ENCODE measurements around the gene PRM1. TPM values are rescaled to one million over a fixed set of nuclear protein-coding genes. Genes with fewer than 3 reads are reported as not detected.

PRM1 gene
- total RNA-seq, 1 donor from 2014 or later, result not detected

DNA sequence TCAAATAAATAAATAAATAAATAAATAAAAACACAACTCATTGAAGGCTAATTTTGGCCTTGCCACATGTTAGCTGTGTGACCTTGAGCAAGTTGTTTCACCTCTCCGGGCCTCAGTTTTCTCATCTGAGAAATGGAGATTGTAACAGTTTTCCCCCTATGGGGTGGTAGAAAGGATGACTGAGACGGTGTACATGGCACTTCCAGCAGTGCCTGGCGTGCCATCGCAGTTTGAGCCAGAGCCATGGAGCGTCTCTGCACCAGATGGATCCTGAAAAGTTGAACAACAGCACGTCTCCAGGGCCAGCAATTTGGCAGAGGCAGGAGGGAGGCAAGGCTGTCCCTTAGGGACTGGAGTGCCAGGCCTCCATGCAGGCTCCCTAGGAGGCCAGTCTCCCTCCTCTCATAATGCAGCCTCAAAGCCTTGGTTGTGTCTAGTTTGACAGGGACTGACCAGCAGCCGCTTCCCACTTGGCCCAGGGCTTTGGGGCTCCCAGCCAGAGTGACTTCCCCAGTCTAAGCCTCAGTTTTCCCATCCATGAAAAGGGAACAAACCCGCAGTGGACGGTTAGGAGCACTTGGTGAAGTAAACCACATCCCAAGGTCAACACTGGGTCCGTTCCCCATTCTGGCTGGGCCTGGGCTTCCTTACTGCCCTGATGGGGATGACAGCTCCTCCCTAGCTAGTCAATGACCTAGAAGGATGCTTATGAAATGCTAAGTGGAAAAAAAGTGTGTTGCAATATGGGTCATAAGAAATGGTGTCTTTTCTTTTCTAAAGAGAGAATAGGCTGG lies 44.5 kb downstream of the PRM1 start:
- DNase-seq (ENCODE audit: low spot score), result no peak

DNA sequence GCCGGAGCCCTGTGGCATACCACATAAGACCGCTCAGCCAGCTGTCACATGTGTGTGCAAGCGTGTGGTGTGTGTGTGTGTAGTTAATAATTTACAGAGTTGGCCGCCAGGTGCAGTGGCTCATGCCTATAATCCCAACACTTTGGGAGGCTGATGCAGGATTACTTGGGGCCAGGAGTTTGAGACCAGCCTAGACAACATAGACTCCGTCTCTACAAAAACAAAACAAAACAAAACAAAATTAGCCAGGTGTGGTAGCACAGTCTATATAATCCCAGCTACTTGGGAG lies 45.5 kb downstream of the PRM1 start:
- DNase-seq (ENCODE audit: low spot score), result no peak

DNA sequence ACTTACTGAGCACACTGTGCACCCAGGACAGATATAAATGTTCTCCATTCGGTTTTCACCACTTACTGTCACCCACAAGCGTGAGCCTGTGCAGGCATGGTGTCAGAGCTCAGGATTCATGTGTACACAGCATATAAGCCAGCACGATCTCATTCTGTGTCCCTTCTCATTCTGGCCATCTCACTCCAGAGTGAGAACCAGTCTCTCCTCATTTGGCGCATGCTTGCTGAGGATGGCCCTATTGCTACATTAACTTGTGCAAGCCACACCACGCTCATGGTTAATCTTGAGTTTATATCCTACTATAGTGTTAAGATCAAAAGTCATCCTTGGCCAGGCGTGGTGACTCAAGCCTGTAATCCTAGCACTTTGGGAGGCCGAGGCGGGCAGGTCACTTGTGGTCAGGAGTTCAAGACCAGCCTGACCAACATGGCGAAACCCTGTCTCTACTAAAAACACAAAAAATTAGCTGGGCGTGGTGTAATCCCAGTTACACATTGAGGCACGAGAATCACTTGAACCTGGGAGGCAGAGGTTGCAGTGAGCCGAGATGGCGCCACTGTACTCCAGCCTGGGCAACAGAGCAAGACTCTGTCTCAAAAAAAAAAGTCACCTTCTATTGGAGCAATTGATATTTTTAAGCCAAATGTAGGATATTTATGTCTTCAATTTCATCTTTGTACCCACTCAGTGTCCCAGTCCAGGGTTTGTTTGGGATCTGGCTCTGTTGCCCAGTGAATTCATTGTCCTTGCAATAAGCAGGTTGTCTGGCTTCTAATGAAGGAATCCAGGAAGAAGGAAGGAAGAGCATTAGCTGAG lies 46.0 kb downstream of the PRM1 start:
- DNase-seq (ENCODE audit: low spot score), result no peak

DNA sequence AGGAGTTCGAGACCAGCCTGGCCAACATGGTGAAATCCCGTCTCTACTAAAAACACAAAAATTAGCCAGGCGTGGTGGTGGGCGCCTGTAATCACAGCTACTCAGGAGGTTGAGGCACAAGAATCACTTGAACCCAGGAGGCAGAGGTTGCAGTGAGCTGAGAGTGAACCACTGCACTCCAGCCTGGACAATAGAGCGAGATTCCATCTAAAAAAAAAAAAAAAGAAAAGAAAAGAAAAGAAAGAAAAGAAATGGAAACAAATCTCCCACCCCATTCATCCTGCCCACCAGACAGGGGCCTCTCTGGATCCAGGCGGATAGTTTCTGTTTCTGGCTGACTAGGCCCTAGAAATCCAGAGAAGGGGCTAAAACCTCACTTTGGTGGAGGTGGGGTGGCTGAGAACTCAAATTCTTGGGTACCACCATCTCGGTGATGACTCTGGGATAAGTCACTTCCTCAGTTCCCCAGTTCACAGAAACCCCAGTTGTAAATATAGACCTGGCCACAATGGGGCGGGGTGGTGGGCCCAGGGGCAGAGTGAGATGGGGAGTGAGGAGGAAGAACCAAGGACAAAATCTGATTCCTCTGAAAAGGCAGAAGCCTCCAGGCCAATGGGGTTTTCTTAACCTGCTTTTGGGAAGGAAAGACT lies 47.3 kb downstream of the PRM1 start:
- no peak for DNase-seq (ENCODE audit: low spot score)

DNA sequence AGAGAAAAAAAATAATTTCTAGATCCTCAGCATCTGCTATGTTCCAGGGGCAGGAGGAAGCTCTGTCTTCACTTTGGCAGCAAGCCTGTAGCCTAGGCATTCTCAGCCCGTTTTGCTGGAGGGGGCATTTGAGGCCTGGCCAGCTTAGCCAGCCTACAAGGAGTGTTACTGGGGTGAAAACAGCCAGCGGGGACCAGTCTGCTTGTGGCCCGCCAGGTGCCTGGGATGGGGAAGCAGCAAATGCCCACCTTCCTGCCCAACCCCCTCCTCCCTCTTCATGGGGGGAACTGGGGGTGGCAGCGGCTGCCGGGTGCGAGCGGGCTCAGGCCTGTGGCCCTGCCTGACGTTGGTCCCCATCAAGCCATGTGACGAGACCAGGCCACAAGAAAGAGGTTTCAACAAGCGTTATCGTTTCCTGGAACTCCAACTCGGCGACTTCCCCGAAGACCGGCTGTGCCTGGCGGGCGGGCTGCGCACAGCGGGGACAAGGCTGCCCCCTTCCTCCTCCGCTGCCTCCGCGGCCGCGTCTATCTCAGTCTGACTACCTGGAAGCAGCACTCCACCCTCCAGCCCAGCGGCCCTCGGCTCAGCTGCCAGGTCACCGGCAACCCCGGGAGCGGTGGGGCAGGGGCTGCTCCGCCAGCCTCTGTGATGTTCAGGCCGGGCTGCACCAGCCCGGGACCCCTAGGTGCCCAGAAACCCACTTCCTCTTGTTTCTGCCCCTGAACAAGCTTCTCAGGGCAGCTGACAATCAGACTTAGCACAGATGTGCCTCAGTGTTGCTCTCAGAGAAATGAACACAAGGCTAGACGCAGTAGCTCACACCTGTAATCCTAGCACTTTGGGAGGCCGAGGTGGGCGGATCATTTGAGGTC lies 48.0 kb downstream of the PRM1 start:
- DNase-seq (ENCODE audit: low spot score), result peak; percentile 70

DNA sequence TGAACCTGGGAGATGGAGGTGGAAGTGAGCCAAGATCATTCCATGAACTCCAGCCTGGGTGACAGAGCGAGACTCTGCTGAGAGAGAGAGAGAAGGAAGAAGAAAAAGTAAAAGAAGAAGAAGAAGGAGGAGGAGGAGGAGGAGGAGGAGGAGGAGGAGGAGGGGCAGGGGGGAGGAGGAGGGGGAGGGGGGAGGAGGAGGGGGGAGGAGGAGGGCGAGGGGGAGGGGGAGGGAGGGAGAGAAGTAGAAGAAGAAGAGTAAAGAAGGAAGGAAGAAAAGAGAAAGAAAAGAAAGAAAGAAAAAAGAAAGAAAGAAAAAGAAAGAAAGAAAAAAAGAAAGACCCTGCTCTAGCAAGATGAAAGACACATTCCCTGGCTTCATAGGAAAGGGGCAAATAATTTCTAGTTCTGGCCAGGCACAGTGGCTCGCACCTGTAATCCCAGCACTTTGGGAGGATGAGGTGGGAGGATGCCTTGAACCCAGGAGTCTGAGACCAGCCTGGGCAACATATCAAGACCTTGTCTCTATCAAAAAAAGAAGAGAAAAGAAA lies 48.8 kb downstream of the PRM1 start:
- DNase-seq (ENCODE audit: low spot score), result no peak

DNA sequence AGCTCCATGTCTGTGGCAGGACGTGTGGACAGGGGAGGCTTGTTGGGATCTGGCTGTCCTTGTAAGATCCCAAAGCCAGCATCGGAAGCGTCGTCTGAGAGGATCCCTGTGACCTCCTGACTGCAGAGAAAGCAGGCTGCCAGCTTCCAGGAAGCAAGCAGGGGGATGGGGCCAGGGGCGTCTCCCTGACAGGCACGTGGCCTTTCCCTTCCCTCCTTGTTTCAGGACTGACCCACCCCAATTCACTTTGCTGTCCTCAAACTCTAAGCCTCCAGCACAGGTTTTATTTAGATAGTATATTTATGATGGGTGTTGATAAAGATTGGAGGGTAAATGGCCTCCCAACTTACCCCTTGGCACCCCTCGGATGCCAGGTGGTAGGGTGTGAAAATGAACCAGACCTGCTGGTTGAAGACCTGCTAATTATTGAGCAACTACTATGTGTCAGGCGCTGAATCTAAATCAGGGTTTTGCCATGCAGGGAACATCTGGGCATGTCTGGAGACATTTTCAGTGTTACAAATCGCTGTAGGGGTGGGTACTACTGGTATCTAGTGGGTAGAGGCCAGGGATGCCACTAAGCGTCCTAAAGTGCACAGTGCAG lies 49.7 kb downstream of the PRM1 start:
- no peak for DNase-seq (ENCODE audit: low spot score)

Other genes with a start within 250 kb of the PRM1 start
- gene SOCS1, start 25.1 kb downstream of the PRM1 start, total RNA-seq, result 6.9 TPM
- gene TNP2, start 12.0 kb downstream of the PRM1 start, total RNA-seq, result not detected
- not detected for gene PRM3, start 7.7 kb downstream of the PRM1 start, total RNA-seq
- not detected for gene PRM2, start 4.8 kb downstream of the PRM1 start, total RNA-seq
- 8.4 TPM for gene RMI2, start 64.1 kb upstream of the PRM1 start, total RNA-seq

Data from ureter (tissue), 1 donor.